Central memory CD4-positive, alpha-beta T cell (primary cell): ENCODE measurements around the gene AKAP13.
"Not testable (repeated sequence)": the region's sequence is repeated elsewhere in the genome, so short reads cannot be mapped to it uniquely, and the experiment has no call there.

ENCODE experiments used
- DNase-seq: peaks from one replicate; pipeline ENCODE4 v3.0.0; 2022

The AKAP13 gene

DNA sequence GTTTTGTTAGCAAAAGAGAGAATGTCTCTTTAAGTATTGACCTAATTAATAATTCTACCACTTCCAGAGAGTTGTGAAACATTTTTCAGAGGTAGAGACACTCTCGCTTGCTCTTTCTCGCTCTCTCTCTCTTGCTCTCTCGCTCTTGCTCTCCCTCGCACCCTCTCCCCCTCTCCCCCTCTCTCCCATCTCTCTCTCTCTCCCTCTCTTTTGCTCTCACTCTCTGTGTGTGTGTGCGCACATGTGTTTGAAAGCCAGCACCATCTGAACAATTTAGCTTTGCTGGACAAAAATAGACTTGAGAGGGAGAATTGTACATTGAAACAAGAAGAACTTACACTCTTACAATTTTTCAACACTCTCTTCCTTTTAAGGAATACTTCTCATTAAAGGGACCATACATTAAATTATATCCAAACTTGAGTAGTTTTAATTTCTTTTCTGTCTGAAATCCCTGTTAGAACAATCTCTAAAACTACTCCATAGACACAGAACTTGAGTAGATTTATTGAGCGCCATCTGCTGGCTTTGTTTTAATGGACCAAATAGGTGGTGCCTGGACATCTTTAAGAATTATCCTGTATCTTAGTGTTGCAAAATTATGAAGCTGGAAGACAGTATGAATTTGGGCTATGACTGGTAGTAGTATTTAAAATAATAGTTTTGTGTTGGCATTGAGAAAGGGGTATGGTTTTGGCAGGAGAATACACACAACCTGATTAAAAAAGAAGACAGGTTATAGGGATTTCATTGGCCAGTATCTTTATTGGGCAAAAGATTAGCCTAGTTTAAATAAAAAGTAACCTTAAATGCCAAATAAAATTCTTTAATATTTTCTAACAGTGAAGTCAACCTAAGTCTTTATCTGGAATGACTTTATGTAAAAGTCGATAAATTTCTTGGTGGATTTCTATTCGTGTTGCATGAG is 124.6 kb downstream of the AKAP13 start:
- DNase-seq, result peak; percentile 27

DNA sequence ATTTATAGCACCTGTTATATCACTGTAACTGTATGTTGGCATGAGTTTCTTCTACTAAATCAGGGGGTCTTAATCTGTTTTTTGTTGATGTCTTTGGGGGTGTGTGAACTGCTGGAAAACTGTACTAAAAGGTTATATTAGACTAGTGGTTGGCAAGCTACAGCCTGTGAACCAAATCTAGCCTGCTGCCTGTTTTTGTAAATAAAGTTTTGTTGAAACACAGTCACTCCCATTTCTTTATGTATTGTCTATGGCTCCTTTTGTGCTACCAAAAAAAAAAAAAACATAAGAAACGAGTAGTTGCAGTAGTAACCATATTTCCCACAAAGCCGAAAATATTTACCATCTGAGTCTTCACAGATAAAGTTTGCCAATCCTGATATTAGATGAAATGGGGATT is 126.7 kb downstream of the AKAP13 start:
- DNase-seq, result no peak

DNA sequence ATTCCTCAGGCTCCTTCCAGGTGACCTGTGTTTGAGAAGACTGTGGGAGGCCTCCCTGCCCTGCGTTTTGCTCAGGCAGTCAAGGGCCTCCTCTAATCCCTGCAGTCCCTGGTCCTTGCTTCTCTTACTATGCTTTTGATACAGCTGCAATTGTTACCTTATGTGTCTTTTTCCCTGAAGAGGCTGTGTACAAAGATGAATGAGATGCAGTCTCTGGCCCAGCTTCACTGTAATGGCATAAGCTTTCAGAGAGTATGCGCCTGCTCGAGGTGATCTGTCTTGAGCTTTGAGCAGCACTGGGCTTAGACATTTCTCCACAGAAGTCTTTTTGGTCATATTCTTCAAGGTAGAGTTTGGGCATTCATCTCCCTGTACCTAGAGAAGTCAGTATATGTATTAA is 129.6 kb downstream of the AKAP13 start:
- DNase-seq, result no peak

DNA sequence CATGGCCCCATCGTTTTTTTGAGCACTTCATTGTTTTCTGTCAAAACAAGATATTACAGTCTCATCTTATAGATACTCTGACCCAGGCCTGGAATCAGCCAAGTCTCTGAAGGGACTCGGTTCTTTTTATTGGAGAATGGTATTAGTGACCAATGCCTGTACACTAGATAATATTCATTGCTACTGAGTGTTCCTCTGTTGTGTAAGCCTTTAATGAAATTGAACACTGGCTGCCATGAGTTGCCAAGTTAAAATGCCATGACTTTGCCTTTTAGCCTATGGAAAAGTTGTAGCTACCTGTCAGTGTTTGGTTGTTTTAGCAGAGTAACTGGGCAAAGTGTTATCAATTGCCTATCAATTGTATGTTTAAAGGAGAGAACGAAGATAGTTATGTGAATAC is 134.0 kb downstream of the AKAP13 start:
- no peak for DNase-seq

DNA sequence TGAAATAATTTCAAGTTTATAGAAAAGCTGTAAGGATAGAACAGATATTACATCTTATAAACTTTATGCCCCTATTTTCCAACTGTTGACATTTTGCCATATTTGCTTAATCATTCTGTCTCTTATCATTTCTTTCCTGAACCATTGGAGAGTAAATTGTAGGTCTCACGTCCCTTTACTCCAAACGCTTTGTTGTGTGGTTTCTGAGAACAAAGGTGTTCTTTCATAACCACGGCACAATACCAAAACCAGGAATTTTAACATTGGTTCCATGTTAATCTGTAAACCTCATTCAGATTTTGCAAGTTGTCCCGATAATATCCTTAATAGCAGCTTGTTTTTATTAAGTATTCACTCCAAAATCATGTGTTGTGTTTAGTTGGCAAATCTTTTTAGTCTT is 134.8 kb downstream of the AKAP13 start:
- DNase-seq, result no peak

DNA sequence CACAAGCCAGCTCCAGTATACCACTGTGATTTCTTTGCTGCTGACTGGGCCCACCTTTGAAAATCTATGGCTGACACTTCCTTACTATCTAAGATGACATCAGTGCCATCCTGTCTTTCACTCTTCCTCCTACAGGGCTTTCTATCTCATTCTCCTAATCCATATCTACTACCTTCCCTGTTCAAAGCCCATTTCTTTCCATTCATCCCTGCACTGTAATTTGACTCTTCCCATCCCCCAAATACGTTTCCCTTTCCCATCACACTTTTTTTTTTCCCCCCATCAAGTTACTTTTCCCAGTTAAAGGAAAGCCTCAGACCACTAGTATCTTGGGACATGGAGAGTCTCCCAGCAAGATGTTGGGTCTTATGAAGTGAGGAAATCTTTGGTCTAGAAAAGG is 136.7 kb downstream of the AKAP13 start:
- DNase-seq, result no peak

DNA sequence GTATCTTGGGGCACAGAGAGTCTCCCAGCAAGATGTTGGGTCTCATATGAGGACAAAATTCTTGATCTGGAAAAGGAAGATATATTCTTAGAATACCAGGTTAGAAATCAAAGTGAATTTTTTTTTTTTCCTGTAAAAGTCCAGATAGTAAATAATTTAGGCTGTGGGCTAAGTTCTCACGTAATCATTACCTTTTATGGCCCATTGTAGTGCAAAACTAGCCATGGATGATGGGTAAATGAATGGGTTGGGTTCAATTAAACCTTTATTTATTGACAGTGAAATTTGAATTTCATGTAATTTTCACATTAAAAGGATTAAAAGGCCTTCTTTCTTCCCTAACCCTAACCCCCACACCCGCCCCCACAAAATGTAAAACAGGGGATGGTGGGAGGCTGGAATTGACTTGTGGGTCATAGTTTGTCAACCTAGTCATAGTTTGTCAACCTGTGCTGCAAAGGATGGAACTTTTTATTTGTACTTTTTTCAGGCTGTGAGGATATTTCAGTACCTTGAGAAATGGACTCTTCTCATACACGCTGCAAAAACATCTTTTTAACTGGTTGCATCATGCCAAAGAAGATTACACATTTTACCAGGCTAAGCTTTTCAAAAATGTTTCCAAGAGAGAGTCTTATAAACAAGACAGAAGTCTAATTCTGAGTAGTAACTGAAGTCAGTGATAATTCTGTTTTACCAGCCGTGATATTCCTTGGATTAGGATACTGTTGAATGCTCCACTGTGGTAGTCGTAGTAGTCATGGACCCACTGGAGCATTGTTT is 138.8 kb downstream of the AKAP13 start:
- no peak for DNase-seq

DNA sequence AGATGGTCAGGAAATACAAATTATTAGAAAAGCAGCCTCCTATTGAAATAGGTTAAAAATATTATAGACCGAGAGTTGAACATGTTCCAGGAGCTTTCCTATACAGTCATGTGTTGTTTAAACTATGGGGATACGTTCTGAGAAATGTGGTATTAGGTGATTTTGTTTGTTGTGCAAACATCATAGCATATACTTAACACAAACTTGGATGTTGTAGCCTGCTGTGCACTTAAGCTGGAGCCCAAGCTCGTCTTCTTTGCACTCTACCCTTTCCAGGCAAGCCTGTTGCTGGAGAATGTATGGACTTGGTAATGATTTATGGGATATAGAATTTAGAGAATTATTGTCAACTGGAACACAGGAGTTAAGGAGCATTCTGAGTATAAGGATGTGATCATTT is 140.2 kb downstream of the AKAP13 start:
- no peak for DNase-seq

DNA sequence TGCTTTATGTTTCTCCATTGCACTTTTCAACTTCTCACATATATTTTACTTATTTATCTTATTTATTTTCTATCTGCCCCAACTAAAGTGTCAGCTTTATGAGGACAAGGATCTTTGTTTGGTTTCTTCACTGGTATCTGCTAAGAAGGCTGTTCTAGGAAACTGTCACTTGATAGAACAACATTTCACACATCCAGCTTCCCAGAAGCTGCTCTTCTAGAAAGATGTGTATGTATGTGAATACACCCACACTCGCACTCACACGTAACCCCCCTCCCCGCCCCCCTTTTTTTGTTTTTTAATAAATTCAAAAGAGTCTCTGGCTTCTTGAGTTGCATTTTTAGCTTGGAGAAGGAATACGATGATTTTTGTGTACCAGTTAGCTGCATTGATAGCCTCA is 143.1 kb downstream of the AKAP13 start:
- DNase-seq, result no peak

DNA sequence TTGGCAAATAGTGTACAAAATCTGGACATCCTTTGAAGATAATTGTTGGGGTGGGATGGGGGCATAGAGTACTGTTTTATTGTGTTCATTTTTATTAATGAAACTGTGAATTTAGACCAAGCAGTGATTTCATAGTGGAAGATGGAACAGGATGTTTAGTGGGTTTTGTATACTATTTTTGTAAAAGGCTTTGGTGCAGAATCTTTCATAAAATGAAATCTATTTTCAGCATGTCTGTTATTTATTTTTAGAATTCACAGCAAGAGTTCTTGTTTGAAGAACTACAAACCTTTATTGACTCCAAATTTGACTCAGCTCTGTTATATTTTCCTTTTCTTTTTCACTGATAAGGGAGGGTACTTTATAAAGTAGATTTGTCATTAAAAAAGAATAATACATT is 145.4 kb downstream of the AKAP13 start:
- no peak for DNase-seq

DNA sequence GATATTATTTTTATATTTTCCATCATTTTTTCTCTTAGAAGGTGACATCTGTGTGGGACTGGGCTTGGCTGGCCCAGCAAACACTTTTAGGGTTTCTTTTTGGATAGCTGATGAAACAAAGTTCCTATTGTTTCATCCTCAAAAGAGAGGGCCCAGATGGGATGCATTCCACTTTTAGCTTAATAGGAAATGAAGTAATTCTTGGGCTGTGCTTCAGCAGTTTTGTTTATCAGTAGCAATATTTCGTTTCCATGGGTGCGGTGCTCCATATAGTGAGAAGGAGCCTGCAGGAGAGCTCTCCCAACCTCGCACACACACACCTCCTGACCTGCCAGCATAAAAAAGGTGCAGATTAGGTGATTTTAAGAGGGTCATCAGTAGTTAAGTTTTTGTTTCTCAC is 147.5 kb downstream of the AKAP13 start:
- DNase-seq, result no peak

DNA sequence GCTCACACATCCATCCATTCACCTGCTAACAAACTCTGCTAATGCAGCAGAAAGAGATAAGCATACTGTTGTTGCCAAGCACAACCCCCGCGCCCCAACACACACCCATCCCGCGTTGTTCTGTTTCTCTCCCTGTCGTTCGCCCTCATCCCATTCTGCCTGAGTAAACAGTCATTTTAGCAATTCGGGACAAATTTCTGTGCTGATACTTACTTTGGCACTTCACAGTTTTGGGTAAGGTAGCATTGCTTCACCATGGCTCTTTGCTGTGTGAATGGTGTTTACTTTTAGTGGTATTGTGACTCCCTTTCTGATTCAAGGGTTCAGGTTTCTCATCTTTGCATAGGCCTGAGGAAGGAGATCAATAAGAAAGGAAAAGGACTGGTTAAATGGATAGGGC is 149.7 kb downstream of the AKAP13 start:
- DNase-seq, result no peak

DNA sequence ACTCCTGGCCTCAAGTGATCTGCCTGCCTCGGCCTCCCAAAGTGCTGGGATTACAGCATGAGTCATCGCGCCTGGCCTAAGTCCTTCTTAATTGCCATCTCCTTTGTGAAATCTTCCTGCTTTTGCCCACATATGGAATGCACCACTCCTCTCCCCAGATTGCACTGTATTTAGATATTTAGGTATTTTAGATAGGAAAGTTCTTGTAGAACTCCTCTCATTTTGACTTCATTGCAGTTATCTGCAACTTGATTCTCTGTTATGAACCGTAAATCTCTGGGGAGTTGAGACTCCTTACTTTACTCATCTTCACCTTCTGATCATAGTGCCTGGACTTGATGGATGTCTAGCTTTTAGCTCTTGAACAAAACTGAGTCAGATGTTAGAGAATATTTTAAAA is 150.7 kb downstream of the AKAP13 start:
- no peak for DNase-seq

DNA sequence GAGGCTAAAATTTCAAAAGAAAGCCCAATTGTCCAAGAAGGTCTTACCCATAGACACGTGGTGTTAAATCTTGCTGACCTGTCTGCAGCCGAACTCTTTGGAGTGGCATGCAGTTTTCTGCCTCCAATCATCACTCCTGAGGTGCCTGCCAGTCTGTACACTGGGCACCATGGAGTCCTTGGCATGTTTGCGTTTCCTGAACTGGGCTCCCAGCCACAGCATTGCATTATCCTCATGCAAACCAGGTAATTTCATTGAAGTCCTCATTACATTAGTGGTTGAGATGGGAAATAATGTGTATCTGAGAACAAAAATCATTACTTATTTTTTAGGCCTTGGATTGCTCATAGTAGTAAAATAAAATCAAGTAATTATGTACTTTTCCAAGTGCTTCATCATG is 152.3 kb downstream of the AKAP13 start:
- DNase-seq, result no peak

DNA sequence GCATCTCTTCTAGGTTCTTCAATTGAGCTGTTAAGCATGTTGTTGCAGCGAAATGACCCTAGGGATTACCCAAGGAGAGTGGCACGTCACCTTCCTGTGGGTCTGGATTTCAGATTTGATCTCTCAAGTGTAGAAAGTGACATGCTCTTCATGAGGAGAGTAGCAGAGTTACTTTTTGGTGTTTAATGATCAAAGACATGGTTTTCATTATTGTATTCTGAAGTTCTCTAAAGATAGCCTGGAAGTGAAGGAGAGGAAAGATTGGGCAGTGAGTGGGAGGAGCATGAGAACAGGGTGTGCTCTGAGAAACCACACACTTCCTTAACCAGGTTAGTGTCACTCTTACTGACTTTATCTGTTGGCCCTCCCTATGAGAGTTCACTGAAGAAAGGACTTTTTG is 153.6 kb downstream of the AKAP13 start:
- DNase-seq, result peak; percentile 12

DNA sequence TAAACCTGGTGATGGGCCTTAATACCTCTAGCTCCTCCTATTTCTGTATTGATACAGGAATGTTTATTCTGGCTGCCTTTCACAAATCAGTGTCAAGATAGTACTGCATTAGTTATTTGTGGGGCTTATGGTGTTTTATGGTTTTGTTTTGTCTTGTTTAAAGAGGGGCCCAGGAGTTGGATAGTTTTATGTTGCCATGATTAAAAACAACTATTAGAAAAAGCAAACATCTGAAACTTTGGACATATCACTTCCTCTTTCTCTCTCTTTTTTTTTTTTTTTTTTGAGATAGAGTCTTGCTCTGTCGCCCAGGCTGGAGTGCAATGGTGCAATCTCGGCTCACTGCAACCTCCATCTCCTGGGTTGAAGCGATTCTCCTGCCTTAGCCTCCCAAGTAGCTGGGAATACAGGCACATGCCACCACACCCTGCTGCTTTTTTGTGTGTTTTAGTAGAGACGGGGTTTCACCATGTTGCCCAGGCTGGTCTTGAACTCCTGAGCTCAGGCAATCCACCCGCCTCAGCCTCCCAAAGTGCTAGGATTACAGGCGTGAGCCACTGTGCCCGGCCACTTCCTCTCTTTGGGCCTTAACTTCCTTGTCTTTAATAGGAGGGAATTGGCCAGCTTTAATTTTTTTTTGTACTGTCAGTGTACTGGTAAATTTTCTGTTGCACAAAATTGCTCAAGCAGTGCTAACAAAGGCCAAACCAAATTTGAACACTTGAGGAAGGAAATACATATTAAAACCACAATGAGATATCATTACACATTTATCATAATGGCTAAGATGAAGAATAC is 155.3 kb downstream of the AKAP13 start:
- DNase-seq, result not testable (repeated sequence)

DNA sequence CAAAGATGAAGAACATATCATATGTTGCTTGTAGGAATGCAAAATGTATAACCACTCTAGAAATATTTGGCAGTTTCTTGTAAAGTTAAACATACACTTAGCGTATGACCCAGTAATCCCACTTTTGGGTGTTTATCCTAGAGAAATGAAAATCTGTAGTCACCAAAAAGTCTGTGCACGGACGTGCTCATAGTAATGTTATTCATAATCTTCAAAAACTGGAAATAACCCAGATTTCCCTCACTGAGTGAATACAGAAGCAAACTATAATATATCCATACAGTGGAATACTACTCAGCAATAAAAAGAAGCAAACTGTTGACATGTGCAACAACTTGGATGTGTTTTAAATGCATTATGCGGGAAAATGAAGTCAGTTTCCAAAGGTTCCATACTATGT is 155.9 kb downstream of the AKAP13 start:
- no peak for DNase-seq

DNA sequence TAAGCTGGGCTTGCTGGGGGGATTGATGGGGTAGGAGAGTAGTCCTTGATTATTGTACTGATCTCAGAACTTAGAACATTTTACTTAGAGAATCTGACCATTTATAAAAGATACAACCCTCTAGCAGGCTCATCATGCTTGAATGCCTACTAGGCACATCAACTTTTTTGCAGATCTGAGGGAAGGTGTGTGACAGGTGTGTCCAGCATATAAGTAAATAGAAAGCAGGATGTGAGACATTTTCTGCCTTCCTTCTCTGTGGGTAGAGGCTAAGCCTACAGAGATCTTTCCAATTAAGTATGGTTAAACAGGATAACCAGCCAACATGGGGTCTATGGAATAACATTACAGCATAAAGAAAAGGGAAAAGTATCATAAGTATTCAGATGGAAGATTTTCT is 159.1 kb downstream of the AKAP13 start:
- no peak for DNase-seq

DNA sequence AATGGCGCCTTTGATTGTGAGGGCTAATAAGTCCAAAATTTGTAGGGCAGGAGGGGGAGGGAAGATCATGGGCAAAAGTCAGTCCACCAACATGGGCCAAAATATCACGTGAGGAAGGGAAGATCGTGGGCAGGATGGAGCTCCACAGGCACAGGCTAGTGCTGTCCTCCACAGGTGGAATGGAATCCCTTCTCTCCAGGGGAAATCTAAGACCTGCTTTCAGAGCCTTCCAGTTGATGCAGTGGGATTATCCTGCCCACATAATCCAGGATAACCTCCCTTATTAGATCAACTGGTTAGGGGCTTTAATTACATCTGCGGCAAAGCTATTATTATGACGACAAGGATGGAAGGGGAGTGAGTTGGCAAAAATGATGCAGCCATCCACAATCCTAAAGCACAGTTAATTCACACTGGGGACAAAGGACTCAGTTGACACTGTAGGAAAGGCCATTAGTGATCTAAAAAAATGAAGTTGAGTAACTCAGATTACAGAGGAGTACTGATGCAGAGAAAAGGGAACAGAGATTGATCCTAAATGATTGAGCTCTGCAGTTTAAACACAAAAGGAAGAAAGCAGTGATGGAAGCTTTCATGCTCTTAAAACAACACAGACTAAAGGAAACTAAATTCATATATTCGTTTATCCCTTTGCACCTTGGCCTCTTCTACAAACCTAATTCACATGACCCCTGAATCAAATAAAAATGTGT is 159.8 kb downstream of the AKAP13 start:
- no peak for DNase-seq

DNA sequence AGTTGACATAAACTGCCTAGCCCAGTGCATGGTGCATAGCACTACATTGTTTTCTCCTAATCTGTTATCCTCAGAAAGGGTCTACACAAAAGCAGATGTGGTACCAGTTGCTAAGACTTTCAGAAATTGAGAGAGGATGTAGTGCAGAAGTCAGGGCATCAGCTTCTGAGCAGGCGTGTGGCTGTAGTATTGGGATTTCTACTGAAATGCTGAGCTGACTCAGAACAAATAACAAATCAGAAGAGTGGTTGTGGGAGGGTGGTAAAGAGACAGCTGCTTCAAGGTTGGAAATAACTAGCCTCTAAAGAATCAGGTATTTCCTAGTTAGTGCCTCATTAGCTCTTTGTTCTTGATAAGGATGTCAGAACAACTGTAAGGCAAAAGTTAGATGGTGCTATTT is 161.3 kb downstream of the AKAP13 start:
- no peak for DNase-seq

DNA sequence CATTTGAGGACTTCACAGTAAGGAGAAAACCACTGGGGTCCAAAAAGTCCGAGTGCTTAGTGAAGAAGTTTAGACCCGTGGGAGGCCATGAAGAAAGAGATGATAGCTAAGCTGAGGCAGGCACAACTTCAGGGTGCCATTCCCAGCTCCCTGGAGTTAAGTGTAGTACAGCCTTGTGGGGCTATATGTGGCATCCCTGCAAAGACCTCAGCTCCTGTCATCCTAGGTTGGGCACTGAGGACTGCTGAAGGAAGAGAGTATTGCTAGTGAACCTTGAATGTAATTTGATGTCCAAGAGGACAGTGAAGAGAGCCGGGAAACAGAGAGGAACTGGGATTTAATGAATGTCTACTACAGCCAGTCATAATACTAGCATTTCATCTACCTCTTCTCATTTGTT is 162.1 kb downstream of the AKAP13 start:
- DNase-seq, result no peak

DNA sequence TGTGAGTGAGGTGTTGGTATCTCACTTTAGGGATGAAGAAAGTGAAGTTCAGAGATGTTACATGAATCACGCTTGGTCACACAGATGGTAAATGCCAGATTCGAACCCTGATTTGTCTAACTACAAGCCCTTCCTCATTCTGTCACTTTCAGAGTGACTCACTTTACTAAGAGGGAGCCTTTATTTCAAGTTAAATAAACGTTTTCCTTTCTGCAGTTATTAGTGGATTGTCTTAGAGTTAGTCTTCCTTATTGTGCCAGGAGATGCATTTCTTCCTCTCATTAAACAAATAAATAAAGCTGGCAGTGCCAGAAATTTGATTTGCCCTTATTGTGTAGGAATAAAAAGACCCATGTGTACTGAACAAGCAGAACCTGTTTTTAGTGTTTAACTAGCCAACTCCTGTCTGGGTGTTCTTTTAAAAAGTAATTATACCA is 162.5 kb downstream of the AKAP13 start:
- DNase-seq, result no peak

DNA sequence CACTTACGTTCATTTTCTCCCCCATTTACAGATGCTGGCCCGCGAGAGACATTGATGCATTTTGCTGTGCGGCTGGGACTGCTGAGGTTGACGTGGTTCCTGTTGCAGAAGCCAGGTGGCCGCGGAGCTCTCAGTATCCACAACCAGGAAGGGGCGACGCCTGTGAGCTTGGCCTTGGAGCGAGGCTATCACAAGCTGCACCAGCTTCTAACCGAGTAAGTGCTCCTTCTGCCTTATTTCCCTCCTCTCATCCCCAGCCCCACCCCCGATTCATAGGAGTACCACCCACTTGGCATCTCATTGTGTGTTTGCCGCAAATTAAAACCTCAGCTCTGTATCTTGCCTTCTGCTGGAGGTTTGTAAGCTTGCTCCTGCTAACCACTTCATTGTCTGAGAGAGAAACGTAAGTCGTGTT is 163.3 kb downstream of the AKAP13 start:
- peak; percentile 23 for DNase-seq
